Transverse colon (tissue), 4 donors: Measurements from ENCODE around the gene HHIPL1.

Source experiments
- EP300 ChIP-seq: sonication (generic); formaldehyde crosslinking; IDR thresholded peaks from one replicate; pipeline ENCODE4 v1.6.1; 2017; ENCODE audit warnings: antibody characterized with exemption, low read depth
- POLR2AphosphoS5 ChIP-seq, 3 donors: sonication (generic); formaldehyde crosslinking; IDR thresholded peaks; one replicate each; pipeline ENCODE4 v1.6.1; 2016; ENCODE audit warnings: antibody characterized with exemption in 3 of 3
- TF ChIP-seq, protein P1 (sequence below), 5 experiments: fragments of 200-600 bp in 3 of 5; fragments of 450-650 bp in 2 of 5; sonication (generic) in 3 of 5; IDR thresholded peaks; 1 replicate in 2 of 5; 2 replicates in 3 of 5; pipeline ENCODE4 v1.5.1; 2016 to 2017; ENCODE audit warnings: antibody characterized with exemption in 5 of 5, inconsistent platforms in 3 of 5, mild to moderate bottlenecking in 2 of 5, moderate library complexity in 1 of 5

DNA sequence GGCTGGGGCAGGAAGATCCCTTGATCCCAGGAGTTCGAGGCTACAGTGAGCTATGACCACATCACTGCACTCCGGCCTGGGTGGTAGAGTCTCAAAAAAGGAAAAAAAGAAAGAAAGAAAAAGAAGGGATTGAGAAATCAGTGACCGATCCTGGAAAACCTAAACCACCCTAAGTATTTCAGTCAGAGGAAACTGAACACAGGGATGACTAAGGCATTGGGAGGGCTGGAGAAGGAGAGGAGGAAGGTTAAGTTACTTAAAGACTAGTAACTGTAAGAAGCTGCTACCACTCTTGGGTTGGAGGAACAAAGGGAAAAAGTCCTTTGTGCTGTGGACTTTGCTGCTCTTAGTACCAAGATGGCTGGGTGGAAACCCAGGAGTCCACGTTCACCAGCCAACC lies 10.6 kb downstream of the HHIPL1 start:
- TF ChIP-seq, protein P1, sequence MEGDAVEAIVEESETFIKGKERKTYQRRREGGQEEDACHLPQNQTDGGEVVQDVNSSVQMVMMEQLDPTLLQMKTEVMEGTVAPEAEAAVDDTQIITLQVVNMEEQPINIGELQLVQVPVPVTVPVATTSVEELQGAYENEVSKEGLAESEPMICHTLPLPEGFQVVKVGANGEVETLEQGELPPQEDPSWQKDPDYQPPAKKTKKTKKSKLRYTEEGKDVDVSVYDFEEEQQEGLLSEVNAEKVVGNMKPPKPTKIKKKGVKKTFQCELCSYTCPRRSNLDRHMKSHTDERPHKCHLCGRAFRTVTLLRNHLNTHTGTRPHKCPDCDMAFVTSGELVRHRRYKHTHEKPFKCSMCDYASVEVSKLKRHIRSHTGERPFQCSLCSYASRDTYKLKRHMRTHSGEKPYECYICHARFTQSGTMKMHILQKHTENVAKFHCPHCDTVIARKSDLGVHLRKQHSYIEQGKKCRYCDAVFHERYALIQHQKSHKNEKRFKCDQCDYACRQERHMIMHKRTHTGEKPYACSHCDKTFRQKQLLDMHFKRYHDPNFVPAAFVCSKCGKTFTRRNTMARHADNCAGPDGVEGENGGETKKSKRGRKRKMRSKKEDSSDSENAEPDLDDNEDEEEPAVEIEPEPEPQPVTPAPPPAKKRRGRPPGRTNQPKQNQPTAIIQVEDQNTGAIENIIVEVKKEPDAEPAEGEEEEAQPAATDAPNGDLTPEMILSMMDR (IDR thresholded peaks at IDR 0.05) = no peak
- TF ChIP-seq EP300 = no peak
- TF ChIP-seq POLR2AphosphoS5 (IDR thresholded peaks at IDR 0.05) = no peak
